CD4-positive, alpha-beta T cell treated with Interleukin-1 beta for 1 hour (primary cell): ENCODE measurements around the gene MAP1LC3B.

Source experiments
- DNase-seq, 2 donors: peaks; one replicate each; pipeline ENCODE4 v3.0.0-alpha.2; 2020 to 2022

MAP1LC3B gene

DNA sequence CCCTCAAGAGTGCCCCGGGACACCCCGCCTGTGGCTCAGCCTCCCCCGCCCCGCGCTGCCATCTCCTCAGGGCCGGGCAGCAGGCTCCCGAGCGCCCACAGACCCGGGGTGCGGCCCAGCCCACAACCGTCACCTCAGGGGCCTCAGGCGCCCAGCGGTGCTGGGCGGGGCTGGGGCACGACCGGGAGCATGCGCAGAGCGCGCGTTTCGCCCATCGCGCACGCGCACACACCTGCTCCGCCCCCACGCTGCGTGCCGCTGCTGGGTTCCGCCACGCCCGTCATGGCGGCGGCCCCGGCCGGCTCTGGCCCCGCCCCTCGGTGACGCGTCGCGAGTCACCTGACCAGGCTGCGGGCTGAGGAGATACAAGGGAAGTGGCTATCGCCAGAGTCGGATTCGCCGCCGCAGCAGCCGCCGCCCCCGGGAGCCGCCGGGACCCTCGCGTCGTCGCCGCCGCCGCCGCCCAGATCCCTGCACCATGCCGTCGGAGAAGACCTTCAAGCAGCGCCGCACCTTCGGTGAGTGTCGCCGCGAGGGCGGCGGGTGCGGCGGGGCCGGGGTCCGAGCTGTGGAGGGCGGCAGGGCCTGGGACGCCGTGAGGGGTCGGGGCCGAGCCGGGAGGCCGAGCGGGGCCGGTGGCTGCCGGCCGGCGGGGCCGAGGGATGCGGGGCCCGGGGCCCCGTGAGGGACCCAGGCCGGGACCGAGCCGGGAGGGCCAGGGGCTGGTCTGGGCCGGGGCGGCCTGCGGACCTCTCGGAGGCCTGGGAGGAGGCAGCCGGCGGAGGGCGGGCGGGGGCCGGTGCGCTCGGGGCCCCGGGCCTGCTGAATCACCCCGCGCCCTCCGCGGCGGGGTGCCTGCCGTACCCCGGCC is at the start of gene MAP1LC3B:
Gene MAP1LC3B, plus strand, starts transcription at position 387 of the 871 bp plus-strand sequence. Its CDS starts 92 bp downstream, at position 479.
- DNase-seq = peak; percentile 98 to 99

DNA sequence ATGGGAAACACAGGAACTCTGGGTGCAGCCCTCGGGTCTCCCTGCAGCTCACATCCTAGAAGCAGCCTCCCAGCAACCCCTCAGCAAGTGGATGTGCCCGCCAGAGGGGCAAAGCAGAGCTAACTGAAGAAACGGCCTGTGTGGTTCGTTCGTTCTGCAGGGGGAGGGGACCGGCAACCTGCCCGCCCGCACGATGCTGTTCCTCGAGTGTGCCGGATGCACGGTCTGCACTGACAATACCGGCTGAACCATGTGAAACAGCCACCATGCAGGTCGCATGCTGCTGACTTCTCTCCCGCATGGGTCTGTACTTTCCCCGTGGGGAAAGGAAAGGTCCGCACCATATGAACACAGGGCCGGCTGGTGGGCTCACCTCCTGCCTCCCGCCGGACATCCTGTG is 49.6 kb upstream of the MAP1LC3B start:
- DNase-seq = no peak

DNA sequence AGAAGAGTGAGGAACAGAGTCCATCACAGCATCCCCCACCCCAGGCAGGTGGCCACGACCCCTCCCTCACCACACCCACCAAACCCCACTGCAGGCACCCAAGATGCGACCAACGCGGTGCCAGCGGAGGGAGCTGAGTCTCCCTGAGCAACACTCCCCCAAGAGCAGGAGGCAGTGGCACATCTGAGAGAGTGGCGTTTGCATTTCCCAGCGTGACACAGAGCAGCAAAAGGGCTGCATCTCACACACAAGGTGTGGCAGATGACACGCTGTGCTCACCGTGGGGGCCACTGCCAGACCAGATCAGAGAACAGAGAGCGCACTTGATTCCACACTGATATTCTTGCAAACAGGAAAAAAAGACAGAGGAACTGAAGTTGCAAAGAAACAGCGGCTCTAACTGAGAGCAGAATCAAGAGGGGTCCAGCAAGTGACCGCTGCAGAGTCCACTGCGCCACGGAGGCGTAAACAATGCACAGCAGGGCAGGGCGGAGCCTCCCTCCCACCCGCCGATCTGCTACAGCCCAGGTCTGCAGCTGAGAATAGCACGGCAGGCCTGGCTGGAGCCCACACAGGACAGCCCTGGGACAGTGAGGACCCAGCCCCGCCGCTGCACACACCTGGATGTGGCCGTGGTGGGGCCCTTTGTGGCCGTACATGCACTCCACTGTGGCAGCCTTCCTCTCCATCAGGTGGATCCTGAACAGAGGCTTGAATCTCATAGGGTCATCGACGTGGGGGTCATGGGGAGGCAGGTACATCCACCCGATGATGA is 49.0 kb upstream of the MAP1LC3B start:
- DNase-seq = no peak

- no peak for DNase-seq
These were observed 48.4 kb upstream of the MAP1LC3B start for GRCh38 chr16:87343753-87344050.

GRCh38 chr16:87344165-87344930 is 47.8 kb upstream of the MAP1LC3B start:
- no peak for DNase-seq

DNA sequence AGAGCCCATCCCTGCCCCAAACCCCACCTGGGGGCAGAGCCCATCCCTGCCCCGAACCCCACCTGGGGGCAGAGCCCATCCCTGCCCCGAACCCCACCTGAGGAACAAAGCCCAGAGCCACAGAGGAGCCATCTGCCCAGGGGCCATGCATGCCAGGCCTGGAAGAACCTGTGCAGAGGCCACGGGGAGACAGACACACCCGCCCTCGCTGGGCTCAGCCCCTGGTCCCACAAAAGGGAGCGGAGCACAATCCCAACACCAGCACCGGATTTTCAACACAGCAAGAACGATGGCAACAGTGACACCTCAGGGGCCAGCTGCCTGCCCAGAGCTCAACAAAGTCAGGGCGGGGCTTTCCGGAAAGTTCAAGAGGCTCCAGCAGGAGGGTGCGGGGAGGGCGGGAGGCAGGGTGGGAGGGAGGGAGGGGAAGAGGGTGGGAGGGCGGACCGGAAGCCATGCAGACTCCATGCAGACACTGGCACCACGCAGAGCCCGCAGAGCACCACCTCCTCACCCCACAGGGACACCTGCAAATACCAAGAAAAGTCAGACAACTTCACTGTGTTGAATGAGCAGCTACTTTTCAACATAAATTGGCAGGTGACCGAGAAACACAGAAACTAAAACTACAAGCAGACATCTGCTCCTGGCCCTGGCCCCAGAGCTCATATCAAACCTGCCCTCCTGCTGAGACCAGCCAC is 47.1 kb upstream of the MAP1LC3B start:
- DNase-seq = peak; percentile 63 to 64

DNA sequence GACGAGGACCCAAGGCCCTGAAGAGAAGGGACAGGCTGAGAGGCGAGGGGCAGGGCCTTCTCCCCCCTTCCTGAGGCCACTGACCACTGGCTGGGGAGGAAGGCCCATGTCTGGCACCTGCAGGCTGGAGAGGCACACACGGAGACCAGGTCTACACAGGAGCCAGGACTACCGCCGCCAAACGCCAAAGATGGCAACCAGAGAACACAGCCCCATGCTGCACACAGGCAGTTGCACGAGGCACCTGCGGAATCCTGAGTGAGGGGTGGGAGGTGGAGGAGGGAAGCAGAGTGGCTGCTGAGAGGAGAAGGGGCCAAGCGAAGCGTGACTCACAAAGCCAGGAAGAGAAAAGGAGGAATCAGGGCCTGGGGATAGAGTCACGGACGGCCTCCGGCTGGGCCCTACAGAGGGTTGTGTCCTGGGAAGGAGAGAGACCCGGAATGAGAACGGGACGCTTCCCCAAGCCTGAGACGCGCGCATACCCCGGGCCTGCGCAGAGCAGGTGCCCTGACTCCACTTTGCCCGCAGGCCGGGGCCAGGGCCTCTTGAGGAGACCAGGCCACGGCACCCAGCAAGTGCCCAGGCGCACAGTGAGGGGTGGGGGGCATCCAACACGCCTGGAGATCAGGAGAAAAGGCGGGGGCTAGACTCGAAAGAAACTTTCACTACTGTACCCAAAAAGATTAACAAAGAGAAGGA is 46.3 kb upstream of the MAP1LC3B start:
- DNase-seq = no peak

DNA sequence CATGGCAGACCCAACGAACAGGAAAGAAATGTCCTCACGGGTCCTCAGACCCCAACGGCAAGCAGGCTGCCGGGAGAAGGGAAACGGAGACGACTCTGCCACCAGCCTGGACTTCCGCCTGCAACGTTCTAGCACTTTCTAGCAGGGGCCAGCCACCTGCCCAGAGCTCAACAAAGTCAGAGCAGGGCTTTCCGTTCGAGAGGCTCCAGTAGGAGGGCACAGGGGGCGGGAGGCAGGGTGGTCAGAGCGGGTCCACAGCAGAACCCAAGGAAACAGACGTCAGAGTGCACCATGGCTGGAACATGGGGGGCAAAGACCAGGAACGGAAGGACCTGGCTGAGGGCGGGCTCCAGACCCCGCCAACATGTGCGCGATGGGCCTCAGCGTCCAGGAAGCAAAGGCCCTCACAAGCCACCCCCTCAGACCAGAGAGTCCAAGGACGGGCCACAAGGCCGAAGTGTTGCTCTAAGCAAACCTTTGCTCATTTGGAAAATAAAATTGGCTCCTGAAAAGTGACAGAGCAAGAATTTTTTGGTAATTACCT is 45.5 kb upstream of the MAP1LC3B start:
- DNase-seq = no peak

DNA sequence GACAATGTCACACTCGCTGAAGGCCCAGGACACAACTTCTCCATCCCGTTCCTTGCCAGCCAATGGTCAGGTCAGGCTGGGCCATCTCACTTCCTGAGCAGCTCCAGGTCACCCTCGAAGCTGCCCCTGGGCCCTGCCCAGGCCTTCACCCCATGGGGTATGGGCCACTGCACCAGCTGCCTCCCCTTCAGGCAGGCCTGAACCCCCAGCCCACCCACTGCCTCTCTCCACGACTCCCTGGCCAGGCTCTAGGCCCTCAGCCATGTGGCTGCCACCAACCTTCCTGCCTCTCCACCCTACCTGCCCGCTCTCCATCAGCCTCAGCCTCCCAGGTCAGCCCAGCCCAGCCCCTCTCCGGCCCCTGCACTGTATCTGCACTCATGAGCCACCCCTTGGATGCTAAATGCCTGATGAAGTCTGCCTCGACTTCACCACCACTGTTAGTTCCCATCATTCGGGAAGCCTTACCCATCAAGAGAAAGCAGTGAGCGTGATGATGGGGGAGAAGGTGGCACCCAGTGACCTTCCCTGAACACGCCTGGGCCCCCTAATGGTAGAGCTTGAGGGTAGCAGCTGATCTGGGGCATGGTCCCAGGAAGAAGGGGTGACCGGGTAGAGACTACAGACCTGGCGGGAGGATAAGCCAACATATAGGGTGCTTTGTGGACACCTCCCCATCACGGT is 44.1 kb upstream of the MAP1LC3B start:
- no peak for DNase-seq

GRCh38 chr16:87348616-87349157 is 43.4 kb upstream of the MAP1LC3B start:
- no peak for DNase-seq

- DNase-seq = no peak
These were observed 42.1 kb upstream of the MAP1LC3B start for GRCh38 chr16:87350031-87350430.

- DNase-seq = no peak
These were observed 41.3 kb upstream of the MAP1LC3B start for GRCh38 chr16:87350681-87351319.

DNA sequence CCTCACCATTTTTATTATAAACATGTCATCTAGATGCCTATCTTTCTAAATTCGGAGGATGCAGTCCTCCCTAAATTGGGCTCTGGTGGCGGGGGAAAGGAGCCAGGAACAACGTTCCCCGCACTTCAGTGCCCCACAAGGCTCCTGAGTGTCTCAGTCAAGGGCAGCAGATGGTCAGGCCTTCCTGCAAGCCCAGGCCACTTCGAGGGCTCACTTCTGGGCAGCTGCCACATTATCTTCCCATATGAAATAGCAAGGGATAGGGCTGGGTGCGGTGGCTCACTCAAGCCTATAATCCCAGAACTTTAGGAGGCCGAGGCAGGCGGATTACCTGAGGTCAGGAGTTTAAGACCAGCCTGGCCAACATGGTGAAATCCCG is 40.8 kb upstream of the MAP1LC3B start:
- DNase-seq = no peak

GRCh38 chr16:87352818-87353217 is 39.3 kb upstream of the MAP1LC3B start:
- DNase-seq = no peak

GRCh38 chr16:87353613-87354012 is 38.5 kb upstream of the MAP1LC3B start:
- no peak for DNase-seq

DNA sequence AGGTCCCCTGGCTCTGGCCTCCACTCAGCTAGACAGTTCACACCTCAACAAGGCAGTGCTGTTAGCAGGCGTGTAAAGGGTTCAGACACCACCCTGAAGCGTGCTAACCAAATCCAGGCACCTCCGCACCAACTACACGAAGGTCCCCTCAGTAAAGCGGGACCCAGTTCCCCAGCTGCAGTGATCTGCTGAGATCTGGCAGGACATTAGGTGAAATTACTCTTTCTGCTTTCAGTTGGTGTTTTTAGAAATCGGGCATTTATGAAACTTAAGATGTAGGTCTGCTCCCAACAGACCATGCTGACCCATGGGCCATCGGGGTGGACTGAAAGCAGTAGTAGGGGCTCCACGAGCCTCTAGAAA is 35.7 kb upstream of the MAP1LC3B start:
- no peak for DNase-seq

DNA sequence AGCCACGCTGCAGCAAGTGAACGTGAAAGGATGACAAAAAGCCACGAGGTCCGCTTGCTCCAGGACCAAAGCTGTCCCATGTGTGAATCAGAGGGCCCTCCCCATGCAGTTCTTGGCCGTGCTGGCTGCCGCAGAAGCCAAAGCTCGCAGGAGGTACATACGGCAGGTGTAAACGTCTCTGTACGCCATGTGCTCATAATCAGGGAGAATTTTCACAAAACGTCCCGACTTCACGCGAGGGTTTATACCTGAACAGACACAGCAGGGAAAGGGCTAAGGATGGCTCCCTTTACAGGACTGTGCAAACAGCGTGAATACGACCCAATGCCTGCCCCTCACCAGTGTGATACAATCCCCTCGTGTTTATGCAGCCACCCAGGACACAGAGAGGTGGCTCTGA is 33.9 kb upstream of the MAP1LC3B start:
- DNase-seq = no peak

DNA sequence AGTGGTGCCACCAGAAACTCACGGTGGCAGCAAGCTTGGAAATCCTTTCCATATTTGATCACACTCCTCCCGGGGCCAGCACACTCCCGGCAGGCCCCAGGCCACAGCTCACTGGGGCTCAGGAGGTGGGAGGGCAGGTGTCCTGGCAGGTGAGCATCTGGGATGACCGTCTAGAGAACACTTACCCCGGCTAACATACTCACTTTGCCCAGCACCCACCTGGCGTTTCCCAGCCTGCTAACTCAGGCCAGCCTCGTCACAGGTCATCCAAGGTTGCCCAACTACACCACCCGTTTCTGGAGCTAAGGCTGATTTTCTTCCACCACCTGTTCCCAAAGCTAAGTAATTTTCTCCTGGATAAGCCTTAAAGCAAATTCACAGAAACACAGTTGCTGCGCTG is 33.4 kb upstream of the MAP1LC3B start:
- no peak for DNase-seq

DNA sequence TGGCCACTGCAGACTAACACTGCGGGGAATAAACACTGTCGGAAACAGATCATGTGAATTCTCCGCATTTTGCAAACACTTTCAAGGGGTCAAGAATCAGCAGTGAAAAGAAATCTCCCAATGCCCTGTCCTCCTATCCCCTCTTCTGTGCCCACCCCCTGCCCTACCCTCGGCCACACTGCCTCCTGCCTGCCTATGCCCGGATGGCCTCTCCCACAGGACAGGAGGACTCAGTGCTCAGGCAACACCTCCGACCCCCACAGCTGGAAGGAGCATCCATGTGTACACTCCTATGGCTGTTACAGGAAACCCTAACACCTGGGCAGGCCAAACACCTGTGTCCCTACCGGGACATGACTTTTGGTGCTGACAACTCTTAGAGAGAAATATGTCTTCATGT is 33.0 kb upstream of the MAP1LC3B start:
- no peak for DNase-seq

DNA sequence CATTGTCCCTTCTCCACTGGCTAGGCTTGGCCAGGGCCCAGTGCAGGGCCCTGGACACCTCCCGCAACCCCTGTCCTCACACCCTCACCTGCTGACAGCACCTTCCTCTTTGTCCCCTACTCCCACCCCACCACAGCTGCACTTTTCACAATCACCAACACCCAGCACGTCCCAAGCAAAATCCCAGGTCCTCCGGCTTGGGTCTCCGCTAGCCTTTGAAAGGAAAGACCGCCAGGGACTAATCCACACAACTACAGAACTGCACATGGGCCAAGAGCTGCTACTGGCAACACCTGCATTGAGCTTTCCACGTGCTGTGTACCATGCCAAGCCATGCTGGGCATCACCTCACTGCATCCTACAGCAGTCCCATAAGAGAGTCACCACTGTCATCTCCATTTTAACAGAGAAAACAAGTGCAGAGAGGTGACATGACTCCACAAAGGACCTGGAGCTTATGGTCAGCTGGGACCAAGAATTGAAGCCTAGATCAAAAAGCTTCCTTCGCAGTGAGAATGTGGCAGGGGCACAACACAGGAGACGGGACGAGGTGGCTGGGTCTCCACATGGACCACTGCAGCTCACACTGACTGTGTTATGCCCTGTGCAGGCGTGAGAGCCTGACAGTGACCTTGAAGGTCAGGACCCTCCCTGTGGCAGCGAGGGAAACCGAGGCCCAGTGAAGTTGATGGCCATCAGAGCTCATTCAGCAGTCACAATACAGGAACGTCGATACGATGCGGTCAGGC is 31.1 kb upstream of the MAP1LC3B start:
- no peak for DNase-seq
